GM19438 (cell line): Measurements from ENCODE around the gene RBX1.
A peak's percentile ranks its signal among the peaks of the same experiment; 100 is the strongest.
"Not testable (repeated sequence)": the region's sequence is repeated elsewhere in the genome, so short reads cannot be mapped to it uniquely, and the experiment has no call there.

Source experiments
- ATAC-seq: cut with Tn5 transposase; IDR thresholded peaks from one replicate; pipeline ENCODE4 v1.9.1; 2021; ENCODE audit warnings: low read depth; ENCODE audit not compliant: unreplicated experiment

RBX1 gene

GRCh38 chr22:40950962-40951794, at the start of gene RBX1:
Gene RBX1, plus strand, starts transcription at chr22:40951378. Its CDS starts 21 bp downstream, at chr22:40951399.
- peak; percentile 79 for ATAC-seq

- no peak for ATAC-seq
Measured at GRCh38 chr22:40904101-40904500, 47.1 kb upstream of the RBX1 start.

- no peak for ATAC-seq
Measured at GRCh38 chr22:40908895-40909294, 42.3 kb upstream of the RBX1 start.

- ATAC-seq, result no peak
Measured at GRCh38 chr22:40911772-40912171, 39.4 kb upstream of the RBX1 start.

- not testable (repeated sequence) for ATAC-seq
Measured at GRCh38 chr22:40912987-40913386, 38.2 kb upstream of the RBX1 start.

- ATAC-seq, result no peak
Measured at GRCh38 chr22:40919446-40919845, 31.7 kb upstream of the RBX1 start.

- no peak for ATAC-seq
Measured at GRCh38 chr22:40920526-40920925, 30.7 kb upstream of the RBX1 start.

- no peak for ATAC-seq
Measured at GRCh38 chr22:40922484-40923303, 28.5 kb upstream of the RBX1 start.

GRCh38 chr22:40928657-40929056, 22.5 kb upstream of the RBX1 start:
- no peak for ATAC-seq

GRCh38 chr22:40932396-40932795, 18.8 kb upstream of the RBX1 start:
- ATAC-seq, result no peak

GRCh38 chr22:40939202-40939601, 12.0 kb upstream of the RBX1 start:
- no peak for ATAC-seq

- ATAC-seq, result no peak
Measured at GRCh38 chr22:40951795-40952605, 822 bp downstream of the RBX1 start.

GRCh38 chr22:40953471-40953870, 2.3 kb downstream of the RBX1 start:
- no peak for ATAC-seq

GRCh38 chr22:40954113-40954512, 2.9 kb downstream of the RBX1 start:
- no peak for ATAC-seq

GRCh38 chr22:40955571-40955970, 4.4 kb downstream of the RBX1 start:
- ATAC-seq, result no peak

GRCh38 chr22:40957601-40958000, 6.4 kb downstream of the RBX1 start:
- no peak for ATAC-seq

GRCh38 chr22:40958299-40958698, 7.1 kb downstream of the RBX1 start:
- ATAC-seq, result no peak

GRCh38 chr22:40960145-40960544, 9.0 kb downstream of the RBX1 start:
- ATAC-seq, result no peak

- ATAC-seq, result no peak
Measured at GRCh38 chr22:40965936-40966725, 15.0 kb downstream of the RBX1 start.

GRCh38 chr22:40966726-40967085, 15.5 kb downstream of the RBX1 start:
- ATAC-seq, result no peak
